LNCaP clone FGC (cell line): ENCODE results near the gene ADIRF.
"Not testable (repeated sequence)": the region's sequence is repeated elsewhere in the genome, so short reads cannot be mapped to it uniquely, and the experiment has no call there.

ENCODE experiments used
- DNase-seq: peaks from one replicate; pipeline ENCODE4 v3.0.0-alpha.2; 2011; ENCODE audit warnings: low read depth
- H3K4me3 ChIP-seq: 2 replicates; pipeline ENCODE4 v1.5.1; 2011; ENCODE audit warnings: mild to moderate bottlenecking, low read depth, low read length, control low read depth
- CTCF ChIP-seq: IDR thresholded peaks from 2 replicates; pipeline ENCODE4 v1.5.1; 2012; ENCODE audit warnings: mild to moderate bottlenecking; ENCODE audit not compliant: control insufficient read depth, insufficient read depth; ENCODE audit errors: extremely low read depth

ADIRF gene

GRCh38 chr10:86946213-86947155, 21.8 kb upstream of the ADIRF start:
- H3K4me3 ChIP-seq: no peak overlapping the region
- no peak for DNase-seq

GRCh38 chr10:86947806-86948205, 20.5 kb upstream of the ADIRF start:
- not testable (repeated sequence) for H3K4me3 ChIP-seq, DNase-seq

More at GRCh38 chr10:86946213-86947155, 21.8 kb upstream of the ADIRF start:
- no peak for TF ChIP-seq CTCF

- TF ChIP-seq CTCF: no peak
- H3K4me3 ChIP-seq: no peak overlapping the region
- no peak for DNase-seq
Measured at GRCh38 chr10:86950349-86950748, 17.9 kb upstream of the ADIRF start.

GRCh38 chr10:86951184-86951761, 17.0 kb upstream of the ADIRF start:
- DNase-seq: no peak
- no peak overlapping the region for H3K4me3 ChIP-seq
- TF ChIP-seq CTCF: no peak

- no peak overlapping the region for H3K4me3 ChIP-seq
Measured at GRCh38 chr10:86952106-86952505, 16.2 kb upstream of the ADIRF start.

GRCh38 chr10:86952697-86953096, 15.6 kb upstream of the ADIRF start:
- not testable (repeated sequence) for H3K4me3 ChIP-seq

More at GRCh38 chr10:86952106-86952505, 16.2 kb upstream of the ADIRF start:
- no peak for TF ChIP-seq CTCF
- DNase-seq: no peak

GRCh38 chr10:86953747-86954680, 14.3 kb upstream of the ADIRF start:
- H3K4me3 ChIP-seq: no peak overlapping the region
- DNase-seq: no peak
- no peak for TF ChIP-seq CTCF

More at GRCh38 chr10:86952697-86953096, 15.6 kb upstream of the ADIRF start:
- not testable (repeated sequence) for DNase-seq
